GM18517 (cell line): ENCODE data around the gene NTRK2.

Experiments
- ATAC-seq: cut with Tn5 transposase; IDR thresholded peaks from one replicate; pipeline ENCODE4 v1.9.1; 2021; ENCODE audit warnings: mild to moderate bottlenecking, moderate library complexity; ENCODE audit not compliant: unreplicated experiment

NTRK2 gene

GRCh38 chr9:84669288-84670137, at the start of gene NTRK2:
NTRK2 (plus strand) TSS chr9:84669729; CDS start chr9:84670749, 1,020 bp downstream.
- ATAC-seq, result peak; percentile 40

DNA sequence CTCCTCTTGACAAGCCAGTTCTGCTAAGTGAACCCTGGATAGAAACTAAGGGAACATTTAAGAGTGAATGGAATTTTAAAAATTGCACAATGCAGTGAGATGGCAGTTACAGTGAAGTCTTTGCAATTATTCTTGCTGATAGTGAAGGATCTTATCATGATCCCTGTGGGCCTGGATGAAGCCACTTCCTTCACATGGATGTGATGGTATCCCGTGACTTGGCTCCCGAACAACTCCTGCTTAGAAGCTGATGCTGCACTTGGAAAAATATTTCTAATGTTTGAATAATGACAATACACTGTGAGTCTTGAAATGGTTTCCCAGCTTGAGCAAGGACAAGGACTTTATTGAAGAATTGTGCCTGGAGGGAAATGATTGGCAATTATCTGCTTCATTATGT, 49.2 kb upstream of the NTRK2 start:
- ATAC-seq, result no peak

- ATAC-seq, result no peak
These were observed 47.7 kb upstream of the NTRK2 start for GRCh38 chr9:84621811-84622210.

GRCh38 chr9:84622981-84623380, 46.5 kb upstream of the NTRK2 start:
- ATAC-seq, result no peak

DNA sequence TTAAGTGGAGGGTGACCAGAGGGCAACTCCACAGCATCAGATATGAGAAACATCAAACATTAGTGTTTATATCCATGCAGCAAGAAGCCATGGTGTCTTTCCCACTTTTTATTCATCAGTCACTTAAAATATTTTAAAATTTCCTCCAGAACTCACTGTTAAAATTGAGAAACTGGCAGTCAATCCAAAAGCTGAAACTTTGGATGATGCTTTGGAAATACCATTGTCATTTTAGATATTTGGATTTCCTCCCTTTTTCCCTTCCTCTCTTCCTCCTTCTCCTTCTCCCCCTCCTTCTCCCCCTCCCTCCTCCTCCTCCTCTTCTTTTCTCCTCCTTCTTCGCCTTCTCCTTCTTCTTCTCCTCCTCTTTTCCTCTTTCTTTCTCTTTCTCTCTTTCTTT, 33.1 kb upstream of the NTRK2 start:
- ATAC-seq, result no peak

DNA sequence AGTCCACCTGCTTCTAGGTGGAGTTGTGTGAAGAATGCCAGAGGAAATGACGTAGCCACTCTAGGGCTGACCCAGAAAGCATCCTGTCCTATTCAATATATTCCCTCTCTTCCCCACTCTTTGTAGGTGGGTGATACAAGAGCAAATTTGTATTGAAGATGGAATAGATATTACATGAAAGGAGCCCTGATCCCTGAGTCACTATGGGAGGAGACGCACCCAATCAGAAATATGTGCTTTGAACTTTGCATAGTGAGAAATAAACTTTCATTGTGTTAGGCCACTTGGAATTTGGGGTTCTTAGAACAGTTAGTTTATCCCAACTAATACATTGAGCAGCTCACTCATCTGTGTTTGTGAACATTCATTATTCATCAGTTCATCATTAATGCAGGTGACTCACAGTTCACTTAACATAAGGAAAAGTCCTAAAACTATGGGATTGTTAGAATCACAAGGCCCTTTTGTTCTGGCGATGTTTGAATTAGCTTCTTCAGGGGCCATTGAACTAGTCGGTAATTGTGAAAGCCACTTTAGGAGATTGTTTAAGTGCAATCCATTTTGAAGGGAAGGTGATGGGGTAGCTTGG, 26.9 kb upstream of the NTRK2 start:
- no peak for ATAC-seq

- no peak for ATAC-seq
These were observed 21.8 kb upstream of the NTRK2 start for GRCh38 chr9:84647699-84648098.

DNA sequence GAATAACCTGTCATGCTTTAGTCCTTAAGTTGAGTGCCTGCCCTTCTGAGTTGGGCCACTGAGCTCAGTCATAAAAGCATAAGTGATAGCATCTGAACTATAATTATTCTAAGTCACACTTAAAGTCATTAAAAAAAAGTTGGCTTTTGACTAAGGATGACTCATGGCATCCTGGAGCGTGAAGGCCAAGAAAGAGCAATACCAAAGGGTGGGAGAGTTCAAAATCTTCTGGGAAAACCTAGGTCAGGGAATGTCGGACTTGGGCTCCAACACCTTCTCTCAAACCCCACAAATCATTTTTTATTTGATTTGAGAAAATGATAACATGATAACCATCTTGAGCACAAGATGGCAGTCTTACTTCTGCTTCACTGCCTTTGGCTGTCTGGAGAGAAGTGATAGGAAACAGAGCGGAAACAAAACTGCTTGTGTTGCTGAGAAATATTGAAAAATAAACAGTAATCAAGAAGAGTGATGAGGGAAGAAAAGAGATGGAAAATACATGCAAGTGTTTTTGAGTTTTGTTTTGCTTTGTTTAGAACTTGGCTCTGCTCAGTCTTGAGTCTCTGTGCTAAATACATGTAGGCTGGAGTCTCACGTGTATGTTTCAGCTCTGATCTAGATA, 16.9 kb upstream of the NTRK2 start:
- no peak for ATAC-seq

DNA sequence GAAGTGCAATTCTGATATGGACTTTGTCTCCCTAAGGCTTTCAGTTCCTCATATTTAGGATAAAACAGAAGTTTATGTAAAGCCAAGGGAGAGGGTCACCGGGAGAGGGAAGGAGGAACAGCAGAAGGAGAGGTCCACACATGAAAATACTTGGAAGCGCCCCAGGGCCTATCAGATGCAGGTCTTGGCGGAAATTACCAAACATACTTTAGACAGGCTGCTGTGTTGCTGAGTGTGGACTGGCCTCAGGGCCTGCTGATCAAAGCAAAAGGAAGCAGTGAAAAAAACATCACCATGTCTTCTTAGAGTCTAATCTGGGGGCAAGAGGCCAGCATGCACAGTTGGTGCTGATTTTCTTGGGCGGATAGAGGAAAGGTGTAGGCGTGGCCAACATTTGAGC, 14.1 kb upstream of the NTRK2 start:
- no peak for ATAC-seq

DNA sequence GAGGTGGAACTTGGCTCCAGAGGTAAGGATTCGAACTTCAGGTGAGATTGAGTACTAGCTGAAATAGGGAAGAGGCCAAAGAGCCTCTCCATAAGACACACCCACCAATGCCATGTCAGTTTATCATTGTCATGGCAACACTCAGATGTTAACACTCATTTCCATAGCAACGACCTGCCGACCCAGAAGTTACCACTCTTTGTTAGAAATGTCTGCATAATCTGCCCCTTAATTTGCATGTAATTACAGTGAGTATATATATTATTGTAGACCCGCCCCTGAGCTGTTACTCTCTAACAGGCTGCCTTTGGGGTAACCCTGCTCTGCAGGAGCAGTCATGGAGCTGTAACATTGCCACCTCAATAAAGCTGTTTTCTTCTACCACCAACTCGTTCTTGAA, 10.2 kb upstream of the NTRK2 start:
- ATAC-seq, result no peak

DNA sequence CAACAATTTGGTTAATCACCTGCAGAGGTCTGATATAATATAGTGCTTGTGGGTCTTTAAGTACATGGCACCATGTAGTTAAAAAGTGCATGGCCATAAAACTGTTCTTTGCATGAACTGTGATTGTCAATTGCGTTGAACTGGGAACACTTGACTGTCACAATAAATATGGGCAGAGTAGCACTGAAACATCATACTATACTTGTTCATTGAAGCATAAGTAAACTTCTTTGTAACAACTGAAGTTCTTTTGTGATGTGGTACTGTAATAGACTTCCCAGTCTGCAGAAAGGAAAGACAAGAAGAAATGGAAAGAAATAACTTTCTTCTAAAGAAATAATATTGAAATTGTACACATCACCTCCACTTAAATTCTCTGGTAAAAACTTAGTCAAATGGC, 9.8 kb upstream of the NTRK2 start:
- no peak for ATAC-seq

DNA sequence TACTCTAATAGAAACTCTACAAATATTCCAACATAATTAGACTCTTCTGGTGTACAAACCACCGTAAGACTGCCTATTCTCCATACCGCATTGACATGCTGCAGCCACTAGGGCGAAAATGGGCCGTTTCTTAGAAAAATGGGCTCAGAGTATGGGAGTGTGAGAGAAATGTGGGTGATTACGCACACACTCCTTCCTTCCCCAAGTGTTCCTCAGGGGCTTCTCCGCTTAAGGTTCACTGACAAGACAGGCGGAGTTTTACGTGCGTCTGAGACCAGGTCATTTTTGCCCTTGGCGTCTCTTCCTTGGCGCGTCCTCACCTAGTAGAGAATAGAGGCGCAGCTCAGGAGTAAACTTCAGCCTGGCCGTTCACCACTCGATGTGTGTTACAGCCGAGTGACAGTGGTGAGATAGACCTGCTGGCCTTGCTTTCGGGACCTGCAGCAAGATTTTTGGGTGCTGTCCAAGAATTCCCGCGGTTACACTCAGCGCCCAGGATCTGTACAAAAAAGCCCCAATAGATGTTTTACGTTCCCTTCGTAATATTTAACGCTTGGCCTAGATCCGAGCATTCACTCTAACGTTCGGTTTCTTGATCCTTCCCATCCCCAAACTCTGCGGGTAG, 1.8 kb upstream of the NTRK2 start:
- peak; percentile 32 for ATAC-seq

- peak; percentile 55 for ATAC-seq
These were observed 1.1 kb upstream of the NTRK2 start for GRCh38 chr9:84668196-84669012.

- ATAC-seq, result no peak
These were observed 579 bp upstream of the NTRK2 start for GRCh38 chr9:84669013-84669287.

GRCh38 chr9:84670138-84671041, 861 bp downstream of the NTRK2 start:
- ATAC-seq, result no peak

- no peak for ATAC-seq
These were observed 2.3 kb downstream of the NTRK2 start for GRCh38 chr9:84671586-84672521.

- no peak for ATAC-seq
These were observed 4.3 kb downstream of the NTRK2 start for GRCh38 chr9:84673806-84674205.

- ATAC-seq, result no peak
These were observed 7.6 kb downstream of the NTRK2 start for GRCh38 chr9:84677080-84677479.

GRCh38 chr9:84679571-84679970, 10.0 kb downstream of the NTRK2 start:
- ATAC-seq, result no peak
